NCI-H226 (cell line): ENCODE results near the gene NELL1.
"Not testable (repeated sequence)": the region's sequence is repeated elsewhere in the genome, so short reads cannot be mapped to it uniquely, and the experiment has no call there.

Experiments
- DNase-seq: peaks from one replicate; pipeline ENCODE4 v3.0.0-alpha.2; 2015

NELL1 gene

GRCh38 chr11:21132146-21132720, 462.8 kb downstream of the NELL1 start:
- no peak for DNase-seq

GRCh38 chr11:21133244-21133643, 463.9 kb downstream of the NELL1 start:
- no peak for DNase-seq

GRCh38 chr11:21133722-21134121, 464.3 kb downstream of the NELL1 start:
- DNase-seq: no peak

- DNase-seq: no peak
These were observed 468.4 kb downstream of the NELL1 start for GRCh38 chr11:21137803-21138202.

- not testable (repeated sequence) for DNase-seq
These were observed 472.2 kb downstream of the NELL1 start for GRCh38 chr11:21141557-21141956.

- no peak for DNase-seq
These were observed 472.6 kb downstream of the NELL1 start for GRCh38 chr11:21142007-21142406.

- no peak for DNase-seq
These were observed 475.1 kb downstream of the NELL1 start for GRCh38 chr11:21144531-21144930.

- no peak for DNase-seq
These were observed 479.0 kb downstream of the NELL1 start for GRCh38 chr11:21148376-21148775.

GRCh38 chr11:21160140-21160539, 490.8 kb downstream of the NELL1 start:
- no peak for DNase-seq

GRCh38 chr11:21169639-21170038, 500.3 kb downstream of the NELL1 start:
- DNase-seq: no peak

GRCh38 chr11:21173476-21173875, 504.1 kb downstream of the NELL1 start:
- no peak for DNase-seq

- no peak for DNase-seq
These were observed 505.4 kb downstream of the NELL1 start for GRCh38 chr11:21174781-21175180.

- no peak for DNase-seq
These were observed 508.0 kb downstream of the NELL1 start for GRCh38 chr11:21177379-21177778.

GRCh38 chr11:21179770-21180169, 510.4 kb downstream of the NELL1 start:
- no peak for DNase-seq

GRCh38 chr11:21180182-21180581, 510.8 kb downstream of the NELL1 start:
- DNase-seq: no peak

GRCh38 chr11:21185959-21186358, 516.6 kb downstream of the NELL1 start:
- DNase-seq: no peak

- no peak for DNase-seq
These were observed 520.8 kb downstream of the NELL1 start for GRCh38 chr11:21190181-21190580.

GRCh38 chr11:21195995-21196394, 526.6 kb downstream of the NELL1 start:
- no peak for DNase-seq

- DNase-seq: no peak
These were observed 529.1 kb downstream of the NELL1 start for GRCh38 chr11:21198498-21198897.

GRCh38 chr11:21205205-21205604, 535.8 kb downstream of the NELL1 start:
- DNase-seq: no peak

- no peak for DNase-seq
These were observed 556.5 kb downstream of the NELL1 start for GRCh38 chr11:21225860-21226259.

- DNase-seq: no peak
These were observed 559.8 kb downstream of the NELL1 start for GRCh38 chr11:21229224-21229623.

- no peak for DNase-seq
These were observed 580.8 kb downstream of the NELL1 start for GRCh38 chr11:21250196-21250595.

GRCh38 chr11:21254055-21254454, 584.7 kb downstream of the NELL1 start:
- no peak for DNase-seq

GRCh38 chr11:21254790-21255189, 585.4 kb downstream of the NELL1 start:
- no peak for DNase-seq

- no peak for DNase-seq
These were observed 588.1 kb downstream of the NELL1 start for GRCh38 chr11:21257461-21257860.
